Measurements from ENCODE around the gene UBAC2. TPM values are rescaled to one million over a fixed set of nuclear protein-coding genes. Genes with fewer than 3 reads are reported as not detected.
"Not testable (repeated sequence)": the region's sequence is repeated elsewhere in the genome, so short reads cannot be mapped to it uniquely, and the experiment has no call there.

UBAC2 gene
- total RNA-seq, 1 donor: 51.3 TPM

DNA sequence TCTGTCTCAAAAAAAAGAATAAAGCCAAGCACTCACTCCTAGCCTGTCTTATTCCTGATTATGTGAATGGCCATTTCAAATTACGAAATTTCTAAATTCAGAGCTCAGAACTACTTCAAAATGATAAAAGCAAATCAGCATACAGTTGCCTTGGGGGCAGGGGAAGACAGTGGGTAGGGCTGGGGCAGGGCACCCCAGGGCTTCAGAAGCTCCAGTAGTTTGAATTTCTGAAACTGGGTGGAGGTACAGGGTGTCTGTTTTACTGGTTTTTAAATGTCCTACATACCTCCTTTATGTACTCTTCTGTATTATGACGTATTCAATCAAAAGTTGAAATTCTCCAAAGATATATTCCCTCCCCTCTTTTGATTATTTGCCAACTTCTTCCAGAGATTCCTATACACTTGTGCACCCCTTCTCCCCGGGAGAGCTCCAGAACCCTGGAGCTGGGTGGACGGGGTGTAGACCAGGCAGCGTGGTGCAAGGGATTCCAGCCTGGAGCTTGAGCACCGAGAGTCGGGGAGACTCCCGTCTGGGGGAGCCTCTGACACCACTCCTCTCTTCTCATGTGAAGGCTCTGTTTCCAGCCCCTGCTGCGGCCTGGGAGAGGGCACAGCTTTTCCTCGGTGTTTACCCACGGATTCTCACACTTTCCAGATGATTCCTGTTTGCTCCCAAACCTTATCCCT lies 191.3 kb downstream of the UBAC2 start:
- Histone ChIP-seq H3K4me3 (ENCODE audit: low read length) (no peak overlapping the region), H3K4me1 (ENCODE audit: insufficient read depth, low read length) (peaks cover 12% of the 10 kb centered on the region), H3K27me3 (ENCODE audit: insufficient read depth, low read length) (no peaks in the 10 kb centered on the region), H3K9me3 (ENCODE audit: low read depth, low read length) (no peaks in the 10 kb centered on the region)

DNA sequence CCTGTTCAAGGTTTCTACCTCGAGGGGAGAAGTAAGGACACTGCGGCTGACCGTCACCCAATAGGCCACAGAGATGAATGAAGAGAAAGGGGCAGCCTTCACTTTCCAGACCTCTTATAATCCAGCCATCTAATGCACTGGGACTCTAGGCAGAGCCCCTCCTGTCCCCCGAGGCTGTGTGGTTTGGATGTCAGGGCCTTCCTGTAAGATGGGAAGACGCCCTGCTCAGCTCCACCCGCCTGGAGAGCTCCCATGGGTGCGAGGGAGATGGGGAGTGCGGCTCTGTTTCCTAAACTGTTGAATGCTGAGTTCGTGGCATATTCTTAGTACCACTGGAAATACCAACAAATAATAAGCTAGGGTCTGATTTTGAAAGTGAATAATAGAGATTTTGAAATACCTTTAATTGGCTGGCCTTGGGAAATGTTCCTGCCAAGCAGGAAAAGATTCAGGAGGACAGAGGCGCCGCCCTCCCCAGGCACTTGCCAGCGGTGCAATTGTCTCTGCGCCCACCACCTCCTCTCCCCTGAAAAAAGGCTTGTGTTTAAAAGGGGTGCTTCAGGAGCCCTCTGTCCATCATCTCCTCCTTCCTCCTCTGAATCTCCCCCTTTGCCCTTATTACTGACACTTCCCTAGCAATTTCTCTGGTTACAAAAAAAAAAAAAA lies 191.9 kb downstream of the UBAC2 start:
- Histone ChIP-seq H3K9me3 (ENCODE audit: low read depth, low read length) (no peaks in the 10 kb centered on the region), H3K4me1 (ENCODE audit: insufficient read depth, low read length) (peaks cover 6% of the 10 kb centered on the region), H3K27me3 (ENCODE audit: insufficient read depth, low read length) (no peaks in the 10 kb centered on the region), H3K4me3 (ENCODE audit: low read length) (no peak overlapping the region)

DNA sequence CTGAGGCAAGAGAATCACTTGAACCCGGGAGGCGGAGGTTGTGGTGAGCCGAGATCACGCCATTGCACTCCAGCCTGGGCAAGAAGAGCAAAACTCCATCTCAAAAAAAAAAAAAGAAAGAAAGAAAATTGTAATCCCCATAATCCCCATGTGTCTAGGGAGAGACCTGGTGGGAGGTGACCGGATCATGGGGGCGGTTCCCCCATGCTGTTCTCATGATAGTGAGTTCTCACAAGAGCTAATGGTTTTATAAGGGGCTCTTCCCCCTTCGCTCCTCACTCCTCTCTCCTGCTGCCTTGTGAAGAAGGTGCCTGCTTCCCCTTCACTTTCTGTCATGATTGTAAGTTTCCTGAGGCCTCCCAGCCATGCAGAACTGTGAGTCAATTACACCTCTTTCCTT lies 192.7 kb downstream of the UBAC2 start:
- not testable (repeated sequence) for H3K27me3 ChIP-seq (ENCODE audit: insufficient read depth, low read length); H3K4me3 ChIP-seq (ENCODE audit: low read length); H3K4me1 ChIP-seq (ENCODE audit: insufficient read depth, low read length); H3K9me3 ChIP-seq (ENCODE audit: low read depth, low read length)

DNA sequence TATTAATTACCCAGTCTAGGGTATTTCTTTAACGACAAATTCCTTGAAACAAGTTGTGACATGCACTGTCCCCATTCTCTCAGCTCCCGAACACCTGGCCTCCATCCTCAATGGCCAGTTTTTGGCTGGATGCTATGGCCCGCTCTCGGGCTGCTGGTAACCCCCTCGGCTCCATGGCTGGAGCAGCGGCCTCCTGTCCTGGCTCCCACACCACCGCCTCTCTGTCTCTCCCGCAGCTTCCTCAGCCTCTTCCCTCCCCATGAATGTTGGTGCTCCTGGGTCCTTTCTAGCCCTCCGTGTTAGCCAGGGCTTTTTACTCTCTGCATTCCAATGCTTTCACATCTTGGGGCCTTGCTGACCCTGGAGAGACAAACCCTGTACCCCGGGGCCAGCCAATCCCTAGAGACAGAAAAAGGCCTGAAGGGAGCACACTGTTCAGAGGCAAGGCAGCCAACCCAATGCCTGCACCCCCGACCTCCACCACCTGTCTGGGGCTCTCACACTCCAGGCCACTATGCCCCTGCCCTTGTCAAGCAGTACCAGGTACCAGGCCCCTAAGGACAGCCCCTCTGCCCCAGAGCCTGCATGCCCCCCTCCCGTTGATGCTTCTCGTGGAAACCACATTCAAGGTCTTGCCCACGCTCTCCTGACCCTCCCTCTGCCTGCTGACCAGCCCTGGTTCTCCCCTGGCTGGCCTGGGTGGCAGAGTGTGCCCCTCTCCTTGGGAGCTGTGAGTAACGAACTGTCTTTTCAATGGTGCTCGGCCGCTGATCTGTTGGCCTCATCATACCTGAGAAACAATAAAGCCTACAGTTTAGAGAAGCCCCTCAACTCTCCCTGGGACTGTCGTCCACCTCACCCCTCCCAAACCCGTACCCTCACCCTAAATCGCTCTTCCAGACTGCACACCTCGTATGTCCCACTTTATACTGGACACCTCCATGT lies 193.4 kb downstream of the UBAC2 start:
- Histone ChIP-seq H3K9me3 (ENCODE audit: low read depth, low read length) (no peaks in the 10 kb centered on the region), H3K4me3 (ENCODE audit: low read length) (no peak overlapping the region), H3K4me1 (ENCODE audit: insufficient read depth, low read length) (no peaks in the 10 kb centered on the region), H3K27me3 (ENCODE audit: insufficient read depth, low read length) (no peaks in the 10 kb centered on the region)

DNA sequence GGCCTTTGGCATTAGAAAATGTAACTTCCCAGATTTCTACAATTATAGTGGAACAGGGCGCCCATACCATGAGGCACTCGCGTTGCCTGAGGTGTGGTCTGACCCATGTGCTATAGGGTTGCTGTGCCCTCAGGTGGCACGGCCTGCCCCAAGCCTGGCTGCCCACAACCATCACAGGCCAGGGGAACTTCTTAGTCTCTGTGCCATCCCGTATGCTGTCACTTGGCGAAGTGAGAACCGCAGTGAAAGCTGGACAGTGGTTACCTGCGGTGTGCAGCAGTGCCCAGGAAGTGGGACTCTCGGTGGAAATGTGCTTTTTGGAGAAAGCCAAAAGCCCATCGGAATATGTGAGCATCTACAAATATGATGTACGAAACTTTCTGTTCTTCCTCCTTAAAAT lies 194.8 kb downstream of the UBAC2 start:
- Histone ChIP-seq H3K4me3 (ENCODE audit: low read length) (no peak overlapping the region), H3K27me3 (ENCODE audit: insufficient read depth, low read length) (no peaks in the 10 kb centered on the region), H3K4me1 (ENCODE audit: insufficient read depth, low read length) (no peaks in the 10 kb centered on the region), H3K9me3 (ENCODE audit: low read depth, low read length) (no peaks in the 10 kb centered on the region)

DNA sequence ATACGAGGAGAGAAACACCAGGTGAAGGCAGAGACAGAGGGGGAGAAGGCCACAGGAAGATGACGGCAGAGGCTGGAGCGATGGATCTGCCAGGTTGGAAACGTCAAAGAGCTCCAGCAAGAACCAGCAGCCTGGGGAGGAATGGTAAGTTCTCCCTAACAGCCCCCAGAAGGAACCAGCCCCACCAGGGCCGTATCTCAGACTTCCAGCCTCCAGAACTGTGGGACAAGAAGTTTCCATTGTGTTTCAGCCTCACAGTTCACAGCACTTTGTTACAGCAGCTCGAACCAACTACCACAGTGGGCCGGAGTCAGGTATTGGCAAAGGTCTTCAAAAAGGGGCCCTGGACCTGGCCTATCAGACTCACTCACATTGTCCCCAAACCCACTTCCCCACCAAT lies 195.8 kb downstream of the UBAC2 start:
- H3K4me3 ChIP-seq (ENCODE audit: low read length): no peak overlapping the region

DNA sequence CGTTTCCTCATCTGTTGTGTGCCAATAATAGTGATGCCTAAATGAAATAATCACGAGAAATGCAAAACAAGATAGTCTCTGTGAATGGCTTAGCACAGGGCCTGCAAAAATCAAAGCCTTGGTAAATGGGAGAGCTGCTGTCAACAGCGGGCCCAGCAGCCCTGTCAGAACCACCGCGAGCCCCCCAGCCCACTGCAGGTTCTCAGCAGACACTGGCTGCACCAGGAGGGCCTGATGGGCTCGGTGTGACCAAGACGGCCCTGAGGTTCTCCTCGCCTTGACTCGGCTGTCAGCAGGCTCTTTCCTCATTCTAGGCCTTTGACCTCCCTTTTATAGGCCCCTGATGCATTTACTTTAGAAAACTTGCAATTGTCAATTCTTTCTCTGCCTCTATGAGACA lies 197.4 kb downstream of the UBAC2 start:
- Histone ChIP-seq H3K9me3 (ENCODE audit: low read depth, low read length) (no peaks in the 10 kb centered on the region), H3K27me3 (ENCODE audit: insufficient read depth, low read length) (no peaks in the 10 kb centered on the region), H3K4me1 (ENCODE audit: insufficient read depth, low read length) (no peaks in the 10 kb centered on the region), H3K4me3 (ENCODE audit: low read length) (no peak overlapping the region)

More for the DNA sequence above, 195.8 kb downstream of the UBAC2 start:
- no peaks in the 10 kb centered on the region for H3K27me3 ChIP-seq (ENCODE audit: insufficient read depth, low read length)
- H3K9me3 ChIP-seq (ENCODE audit: low read depth, low read length): no peaks in the 10 kb centered on the region
- no peaks in the 10 kb centered on the region for H3K4me1 ChIP-seq (ENCODE audit: insufficient read depth, low read length)

DNA sequence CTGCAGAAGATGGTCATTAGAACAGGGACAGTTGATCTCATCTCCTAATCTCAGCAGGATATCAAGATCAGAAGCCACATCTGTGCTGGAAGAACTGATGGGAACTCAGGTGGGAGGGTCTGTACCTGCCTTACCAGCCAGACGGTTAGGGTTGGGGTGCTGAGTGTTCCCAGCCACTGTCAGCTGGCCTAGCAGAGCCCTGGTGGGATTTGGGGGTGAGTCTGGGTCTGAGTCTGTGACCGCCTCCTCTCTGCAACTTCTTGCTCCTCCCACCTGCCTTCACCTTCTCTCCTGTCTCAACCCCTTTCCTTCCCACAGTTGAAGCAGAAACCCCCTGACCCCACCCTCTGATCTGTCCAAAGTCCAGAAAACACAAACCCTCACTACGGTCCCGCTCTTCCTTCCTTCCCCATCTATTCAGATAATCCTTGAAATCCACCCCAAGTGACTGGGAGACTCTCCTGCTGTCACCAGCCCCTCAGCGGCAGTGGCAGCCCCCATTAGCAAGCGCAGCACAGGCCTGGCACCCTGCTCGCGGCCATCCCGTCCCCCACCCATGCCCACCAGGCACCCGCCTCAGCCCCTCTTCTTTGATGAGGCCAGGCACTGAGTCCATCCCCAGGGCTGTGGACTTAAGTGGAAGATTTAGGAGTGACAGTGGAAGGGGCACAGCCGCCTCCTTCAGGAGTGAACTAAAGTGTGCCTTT lies 198.4 kb downstream of the UBAC2 start:
- Histone ChIP-seq H3K4me1 (ENCODE audit: insufficient read depth, low read length) (no peaks in the 10 kb centered on the region), H3K4me3 (ENCODE audit: low read length) (no peak overlapping the region), H3K27me3 (ENCODE audit: insufficient read depth, low read length) (no peaks in the 10 kb centered on the region), H3K9me3 (ENCODE audit: low read depth, low read length) (no peaks in the 10 kb centered on the region)

DNA sequence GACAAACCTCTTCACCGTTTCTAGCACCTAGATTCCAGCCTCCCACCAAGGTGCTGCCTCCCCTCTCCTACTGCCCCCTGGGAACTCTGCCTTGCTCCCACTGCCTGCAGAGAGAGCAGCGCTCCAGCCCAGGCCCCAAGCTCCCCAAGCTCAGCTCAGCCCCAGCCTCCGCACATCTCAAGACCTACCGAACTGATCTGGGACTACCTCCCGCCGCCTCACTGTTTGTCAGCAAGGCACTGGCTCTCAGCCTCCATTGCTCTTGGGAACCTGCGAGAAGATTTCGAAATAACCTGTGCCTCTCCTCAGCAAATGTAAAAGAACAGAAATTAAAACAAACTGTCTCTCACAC lies 198.9 kb downstream of the UBAC2 start:
- Histone ChIP-seq H3K4me1 (ENCODE audit: insufficient read depth, low read length) (no peaks in the 10 kb centered on the region), H3K9me3 (ENCODE audit: low read depth, low read length) (no peaks in the 10 kb centered on the region), H3K27me3 (ENCODE audit: insufficient read depth, low read length) (no peaks in the 10 kb centered on the region), H3K4me3 (ENCODE audit: low read length) (no peak overlapping the region)

DNA sequence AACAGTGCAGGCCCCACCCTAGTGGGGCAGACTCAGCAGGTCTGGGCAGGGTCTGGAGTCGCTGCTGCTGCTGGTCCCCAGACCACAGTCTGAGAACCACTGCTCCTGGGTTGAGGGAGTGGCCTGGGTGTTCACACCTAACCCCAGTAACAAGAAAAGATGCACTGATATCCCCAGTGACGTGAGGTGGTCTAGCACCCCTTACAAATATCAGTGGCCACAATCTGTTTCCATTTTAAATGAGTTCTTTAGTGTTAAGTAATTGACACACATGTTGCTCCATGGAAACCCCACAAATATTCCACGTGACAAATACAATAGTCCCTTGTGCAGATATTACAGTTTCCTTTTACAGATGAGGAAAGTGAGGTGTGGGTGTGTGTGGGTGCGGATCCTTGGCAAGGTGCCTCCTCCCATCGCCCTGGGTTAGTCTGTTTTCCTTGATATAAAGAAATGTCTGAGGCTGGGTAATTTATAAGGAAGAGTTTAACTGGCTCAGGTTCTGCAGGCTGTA lies 202.9 kb downstream of the UBAC2 start:
- Histone ChIP-seq H3K27me3 (ENCODE audit: insufficient read depth, low read length) (no peaks in the 10 kb centered on the region), H3K4me3 (ENCODE audit: low read length) (no peak overlapping the region), H3K9me3 (ENCODE audit: low read depth, low read length) (no peaks in the 10 kb centered on the region), H3K4me1 (ENCODE audit: insufficient read depth, low read length) (peaks cover 24% of the 10 kb centered on the region)

DNA sequence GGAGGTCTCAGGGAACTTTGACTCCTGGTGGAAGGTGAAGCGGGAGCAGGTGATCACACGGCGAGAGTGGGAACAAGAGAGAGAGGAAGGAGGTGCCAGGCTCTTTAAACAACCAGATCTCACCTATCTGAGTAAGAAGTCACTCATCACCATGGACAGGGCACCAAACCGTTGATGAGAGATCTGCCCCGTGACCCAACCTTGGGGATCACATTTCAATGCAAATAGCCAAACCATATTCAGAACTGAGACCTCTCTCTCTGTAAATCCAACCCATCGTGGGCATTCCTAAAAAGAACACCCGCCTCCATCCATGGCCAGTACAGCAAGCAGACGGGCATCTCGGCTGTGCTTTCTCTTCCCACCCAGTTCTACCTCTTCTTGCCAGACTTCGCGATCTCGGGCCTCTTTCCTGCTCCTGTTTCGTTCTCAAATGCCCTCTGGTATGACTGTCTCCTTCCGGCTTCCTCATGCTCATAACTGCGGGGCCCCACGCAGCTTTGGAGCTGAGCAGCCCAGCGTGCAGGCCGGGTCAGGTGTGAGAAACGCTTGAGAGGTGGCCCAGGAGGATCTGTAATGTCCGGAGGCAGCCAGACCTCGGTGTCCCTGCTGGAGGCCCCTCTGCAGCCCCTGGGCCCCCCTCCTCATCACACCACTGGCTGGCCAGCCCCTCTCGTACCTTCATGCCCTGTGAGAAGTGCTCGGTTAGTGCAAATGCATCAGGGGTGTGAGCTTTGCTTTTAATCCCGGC lies 203.5 kb downstream of the UBAC2 start:
- Histone ChIP-seq H3K27me3 (ENCODE audit: insufficient read depth, low read length) (no peaks in the 10 kb centered on the region), H3K4me3 (ENCODE audit: low read length) (no peak overlapping the region), H3K9me3 (ENCODE audit: low read depth, low read length) (no peaks in the 10 kb centered on the region), H3K4me1 (ENCODE audit: insufficient read depth, low read length) (peaks cover 24% of the 10 kb centered on the region)

DNA sequence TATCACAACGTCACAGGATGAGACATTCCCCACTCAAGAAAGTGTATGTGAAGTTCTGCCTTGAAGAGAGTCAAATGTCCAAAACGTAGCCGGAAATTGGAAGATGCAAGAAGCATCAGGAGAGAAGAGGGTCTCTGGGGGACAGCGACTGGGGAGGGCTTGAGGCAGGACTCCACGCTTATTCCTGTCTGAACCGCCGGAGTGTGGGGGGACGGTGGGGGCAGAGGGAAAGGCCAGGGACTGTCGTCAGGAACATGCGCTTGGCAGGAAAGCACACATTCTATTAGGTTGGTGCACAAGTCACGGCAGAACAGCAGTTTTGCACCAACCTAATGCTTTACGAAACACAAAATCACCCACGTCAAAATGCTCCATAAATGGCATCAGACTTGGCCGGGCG lies 205.3 kb downstream of the UBAC2 start:
- Histone ChIP-seq H3K4me1 (ENCODE audit: insufficient read depth, low read length) (peaks cover 24% of the 10 kb centered on the region), H3K9me3 (ENCODE audit: low read depth, low read length) (no peaks in the 10 kb centered on the region), H3K4me3 (ENCODE audit: low read length) (no peak overlapping the region), H3K27me3 (ENCODE audit: insufficient read depth, low read length) (no peaks in the 10 kb centered on the region)

DNA sequence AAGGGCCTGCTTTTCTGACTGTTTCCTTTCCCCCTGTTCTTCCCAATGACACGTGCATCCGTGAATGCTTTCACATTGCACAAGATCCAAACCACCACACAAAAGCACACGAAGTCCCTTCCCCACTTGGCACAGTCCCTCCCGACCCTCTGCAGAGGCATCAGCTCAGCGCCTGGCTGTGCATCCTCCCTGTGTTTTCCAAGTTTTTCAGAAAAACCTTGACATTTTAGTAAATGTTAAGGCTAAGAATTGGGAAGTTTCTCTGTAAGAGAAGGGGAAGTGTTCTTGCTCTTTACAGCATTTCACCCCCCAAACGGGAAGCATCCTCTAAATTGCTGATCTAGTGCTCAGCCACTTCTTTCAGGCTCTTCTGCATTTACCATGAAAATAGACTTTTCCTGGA lies 206.1 kb downstream of the UBAC2 start:
- peaks cover 24% of the 10 kb centered on the region for H3K4me1 ChIP-seq (ENCODE audit: insufficient read depth, low read length)
- no peaks in the 10 kb centered on the region for H3K27me3 ChIP-seq (ENCODE audit: insufficient read depth, low read length)
- no peak overlapping the region for H3K4me3 ChIP-seq (ENCODE audit: low read length)
- H3K9me3 ChIP-seq (ENCODE audit: low read depth, low read length): no peaks in the 10 kb centered on the region

Data from mononuclear cell (primary cell).